Measurements from ENCODE around the gene SUPT7L. TPM values are rescaled to one million over a fixed set of nuclear protein-coding genes. Genes with fewer than 3 reads are reported as not detected.
A peak's percentile ranks its signal among the peaks of the same experiment; 100 is the strongest.
"Not testable (repeated sequence)": the region's sequence is repeated elsewhere in the genome, so short reads cannot be mapped to it uniquely, and the experiment has no call there.

SUPT7L gene
- polyA plus RNA-seq, 1 donor from 2014 or later, result 15.4 TPM

DNA sequence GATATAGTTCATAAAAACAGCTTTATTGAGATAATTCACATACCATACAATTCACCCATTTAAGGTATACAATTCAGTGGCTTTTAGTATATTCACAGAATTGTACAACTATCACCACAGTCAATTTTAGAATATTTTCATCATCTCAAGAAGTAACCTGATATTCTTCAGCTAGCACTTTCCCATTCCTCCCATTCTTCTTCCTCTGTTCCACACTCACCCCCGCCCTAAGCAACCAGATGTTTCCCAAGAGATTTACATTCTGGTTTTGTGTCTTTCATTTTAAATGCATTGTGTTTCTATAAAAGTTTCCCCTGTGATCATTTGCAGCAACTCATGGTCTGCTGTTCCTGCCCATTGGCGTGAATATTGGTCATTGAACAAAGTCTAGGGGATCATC, 29.1 kb downstream of the SUPT7L start:
- Mint-ChIP-seq H3K36me3 (peaks cover 4% of the 10 kb centered on the region), H3K27me3 (no peaks in the 10 kb centered on the region), H3K9me3 (no peaks in the 10 kb centered on the region), H3K4me3 (no peak overlapping the region), H3K27ac (no peak overlapping the region), H3K4me1 (peaks cover 0 to 7% (median 4%) of the 10 kb centered on the region in 3 donors)

- not testable (repeated sequence) for H3K27me3 Mint-ChIP-seq, H3K36me3 Mint-ChIP-seq, H3K27ac Mint-ChIP-seq, H3K9me3 Mint-ChIP-seq
- Mint-ChIP-seq H3K4me1 (peaks cover 0 to 13% (median 4%) of the 10 kb centered on the region in 3 donors), H3K4me3 (peak overlapping the region in 2 of 4 donors; percentile 39 to 75)
These were observed 33.2 kb downstream of the SUPT7L start for GRCh38 chr2:27630257-27630656.

DNA sequence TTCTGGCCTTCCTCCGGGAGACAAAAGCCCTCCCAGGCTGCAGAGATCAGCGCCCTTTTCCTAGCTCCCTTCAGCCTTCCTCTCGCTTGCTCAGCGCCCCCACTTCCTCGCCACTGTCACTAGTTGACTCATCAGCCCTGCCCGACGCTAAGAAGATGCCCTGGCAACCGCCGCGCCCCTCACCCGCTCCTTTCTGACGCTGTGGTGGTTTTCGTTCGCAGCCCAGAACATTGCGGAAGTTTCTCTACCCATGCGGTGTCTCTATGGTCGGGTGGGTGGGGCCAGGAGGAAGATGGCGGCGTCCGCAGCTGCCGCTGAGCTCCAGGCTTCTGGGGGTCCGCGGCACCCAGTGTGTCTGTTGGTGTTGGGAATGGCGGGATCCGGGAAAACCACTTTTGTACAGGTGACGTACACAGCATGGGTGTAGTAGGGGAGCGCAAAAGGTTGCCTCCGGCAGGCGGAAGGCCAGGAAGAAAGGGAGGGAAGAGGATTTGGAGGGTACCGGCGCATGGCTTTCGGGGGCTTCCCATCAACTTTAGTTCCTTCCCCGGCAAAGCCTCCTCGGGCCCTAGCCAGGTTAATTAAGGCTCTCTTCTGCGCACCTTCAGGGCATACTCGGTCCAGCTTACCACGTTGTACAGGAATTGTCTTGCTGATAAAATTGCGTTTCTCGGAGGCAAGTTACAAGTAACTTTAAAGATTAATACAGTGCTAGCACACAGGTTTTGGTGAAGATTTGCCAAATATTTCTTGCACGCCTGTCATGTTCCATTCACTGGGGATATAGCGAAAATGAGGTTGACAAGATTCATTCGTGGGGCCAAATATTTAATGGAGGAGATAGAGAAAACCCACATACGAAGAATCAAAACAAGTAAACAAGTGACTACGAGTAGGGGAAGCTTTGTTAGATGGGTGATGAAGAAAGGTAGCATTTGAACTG, 34.4 kb downstream of the SUPT7L start, which contains the start of the genes CCDC121 and GPN1:
Gene CCDC121, minus strand, starts transcription at position 246 of the 943 bp plus-strand sequence. CDS start 1,213 bp downstream, outside the sequence.
Gene GPN1, plus strand, starts transcription at position 284 of the 943 bp plus-strand sequence. Its CDS starts 9 bp downstream, at position 293.
- no peaks in the 10 kb centered on the region for H3K27me3 Mint-ChIP-seq

DNA sequence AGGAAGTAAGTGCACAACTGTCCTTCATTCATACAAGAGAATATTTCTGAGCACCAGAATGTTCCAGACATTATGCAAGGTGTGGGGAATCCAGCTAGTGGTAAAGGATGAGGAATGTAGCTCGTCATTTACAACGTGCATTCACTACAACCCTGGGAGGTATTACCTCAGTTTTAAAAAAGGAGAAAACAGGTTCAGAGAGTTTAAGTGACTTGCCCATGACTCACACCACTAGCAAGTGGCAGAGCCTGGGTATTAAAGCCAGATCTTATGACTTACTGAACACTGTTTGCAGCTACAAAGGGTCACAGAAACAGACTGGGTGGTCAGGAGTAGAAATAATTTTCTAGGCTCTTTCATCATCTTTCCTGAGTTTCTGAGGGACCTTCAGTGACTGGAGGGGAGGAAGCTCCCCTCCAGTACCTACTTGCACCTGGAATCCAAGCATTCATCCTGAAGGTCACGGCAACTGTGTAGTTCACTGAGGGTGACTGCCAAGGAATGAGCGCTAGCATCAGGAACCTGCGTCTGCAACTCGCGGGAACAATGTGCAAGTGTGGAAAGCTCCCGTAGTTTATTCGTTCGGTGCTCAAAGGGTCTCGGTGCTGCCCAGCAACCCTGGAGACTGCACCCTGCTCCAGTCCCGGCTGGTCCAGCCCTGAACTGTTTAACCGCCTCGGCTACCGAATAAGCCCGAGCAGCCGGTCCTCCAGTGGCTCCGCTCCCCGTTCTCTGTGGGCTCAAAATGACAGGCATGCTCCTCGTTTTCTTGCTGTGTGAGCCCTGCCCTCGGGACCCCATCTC, 35.2 kb downstream of the SUPT7L start:
- Mint-ChIP-seq H3K27me3 (no peaks in the 10 kb centered on the region), H3K36me3 (no peaks in the 10 kb centered on the region), H3K4me1 (peaks cover 0 to 13% (median 2%) of the 10 kb centered on the region in 3 donors), H3K9me3 (no peaks in the 10 kb centered on the region), H3K27ac (peak overlapping the region in 1 of 3 donors; percentile 16), H3K4me3 (peak overlapping the region in 1 of 4 donors; percentile 43)

More for the DNA sequence above, 34.4 kb downstream of the SUPT7L start, which contains the start of the genes CCDC121 and GPN1:
- H3K9me3 Mint-ChIP-seq, result no peaks in the 10 kb centered on the region
- H3K27ac Mint-ChIP-seq, result peak within 1 kb of the TSS in 1 of 3 donors; percentile 16
- H3K4me3 Mint-ChIP-seq, result peak within 1 kb of the TSS in 1 of 4 donors; percentile 43
- H3K4me1 Mint-ChIP-seq, result peaks cover 0 to 13% (median 4%) of the 10 kb centered on the region in 3 donors
- peaks cover 2% of the 10 kb centered on the region for H3K36me3 Mint-ChIP-seq

DNA sequence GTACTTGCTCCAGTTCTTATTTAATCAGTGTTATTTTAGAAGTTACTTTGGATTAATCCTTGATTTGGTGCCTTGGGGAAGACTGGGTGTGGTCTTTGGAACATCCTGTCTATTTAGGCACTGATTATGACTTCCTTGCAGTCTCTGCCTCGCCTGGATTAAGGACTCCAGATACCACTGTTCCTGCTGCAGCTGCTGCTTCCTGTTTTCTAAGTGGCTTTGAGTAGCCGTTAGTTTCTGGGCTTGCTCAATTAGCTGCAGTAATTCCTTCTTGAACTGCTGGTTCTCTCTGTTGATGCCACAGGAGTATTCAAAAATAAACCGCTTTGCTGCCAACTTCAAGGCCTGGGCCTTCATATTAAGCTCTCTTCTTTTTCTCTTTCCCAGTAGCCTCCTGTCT, 36.5 kb downstream of the SUPT7L start:
- H3K4me3 Mint-ChIP-seq, H3K27me3 Mint-ChIP-seq, H3K36me3 Mint-ChIP-seq, H3K9me3 Mint-ChIP-seq: not testable (repeated sequence)
- Mint-ChIP-seq H3K4me1 (peaks cover 0 to 12% (median 2%) of the 10 kb centered on the region in 3 donors), H3K27ac (peak overlapping the region in 1 of 3 donors; percentile 87)

GRCh38 chr2:27626323-27626722, 37.1 kb downstream of the SUPT7L start:
- not testable (repeated sequence) for H3K36me3 Mint-ChIP-seq, H3K27ac Mint-ChIP-seq, H3K4me3 Mint-ChIP-seq, H3K4me1 Mint-ChIP-seq, H3K27me3 Mint-ChIP-seq, H3K9me3 Mint-ChIP-seq

- no peaks in the 10 kb centered on the region for H3K9me3 Mint-ChIP-seq
- H3K27ac Mint-ChIP-seq, result peak overlapping the region in 1 of 3 donors; percentile 48
- no peaks in the 10 kb centered on the region for H3K27me3 Mint-ChIP-seq
- peaks cover 0 to 7% (median 0%) of the 10 kb centered on the region in 3 donors for H3K4me1 Mint-ChIP-seq
- H3K4me3 Mint-ChIP-seq, result no peak overlapping the region
- peaks cover 3% of the 10 kb centered on the region for H3K36me3 Mint-ChIP-seq
These were observed 38.5 kb downstream of the SUPT7L start for GRCh38 chr2:27624943-27625342.

- H3K36me3 Mint-ChIP-seq, result peaks cover 5% of the 10 kb centered on the region
- H3K4me1 Mint-ChIP-seq, result peaks cover 0 to 4% (median 0%) of the 10 kb centered on the region in 3 donors
- H3K9me3 Mint-ChIP-seq, result no peaks in the 10 kb centered on the region
- H3K27ac Mint-ChIP-seq, result no peak overlapping the region
- H3K27me3 Mint-ChIP-seq, result no peaks in the 10 kb centered on the region
- peak overlapping the region in 1 of 4 donors; percentile 53 for H3K4me3 Mint-ChIP-seq
These were observed 40.5 kb downstream of the SUPT7L start for GRCh38 chr2:27622921-27623384.

DNA sequence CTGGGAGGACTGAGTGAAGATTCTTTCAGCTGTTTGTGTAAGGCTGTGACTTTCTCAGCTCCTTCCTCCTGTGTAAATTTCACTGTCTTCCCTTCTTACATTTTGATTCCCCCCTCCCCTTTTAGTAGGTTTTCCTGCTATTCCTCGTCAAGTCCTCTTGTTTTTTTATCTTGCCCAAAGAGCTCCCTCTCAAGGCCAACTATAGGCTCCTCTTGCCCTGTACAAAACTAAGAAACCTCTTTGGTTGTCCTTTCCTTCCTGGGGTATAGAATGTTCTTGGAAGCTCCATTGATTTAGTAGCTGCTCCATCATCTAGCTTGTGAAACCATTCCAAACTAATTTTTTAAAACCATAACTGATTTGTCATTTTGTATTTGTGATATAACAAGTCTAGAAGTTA, 41.9 kb downstream of the SUPT7L start:
- Mint-ChIP-seq H3K36me3 (peaks cover 8% of the 10 kb centered on the region), H3K4me3 (no peak overlapping the region), H3K27me3 (no peaks in the 10 kb centered on the region), H3K27ac (no peak overlapping the region), H3K9me3 (no peaks in the 10 kb centered on the region), H3K4me1 (no peaks in the 10 kb centered on the region)

GRCh38 chr2:27615316-27615715, 48.1 kb downstream of the SUPT7L start:
- Mint-ChIP-seq H3K4me3 (no peak overlapping the region), H3K4me1 (no peaks in the 10 kb centered on the region), H3K27me3 (no peaks in the 10 kb centered on the region), H3K27ac (no peak overlapping the region), H3K9me3 (no peaks in the 10 kb centered on the region), H3K36me3 (peaks cover 7% of the 10 kb centered on the region)

DNA sequence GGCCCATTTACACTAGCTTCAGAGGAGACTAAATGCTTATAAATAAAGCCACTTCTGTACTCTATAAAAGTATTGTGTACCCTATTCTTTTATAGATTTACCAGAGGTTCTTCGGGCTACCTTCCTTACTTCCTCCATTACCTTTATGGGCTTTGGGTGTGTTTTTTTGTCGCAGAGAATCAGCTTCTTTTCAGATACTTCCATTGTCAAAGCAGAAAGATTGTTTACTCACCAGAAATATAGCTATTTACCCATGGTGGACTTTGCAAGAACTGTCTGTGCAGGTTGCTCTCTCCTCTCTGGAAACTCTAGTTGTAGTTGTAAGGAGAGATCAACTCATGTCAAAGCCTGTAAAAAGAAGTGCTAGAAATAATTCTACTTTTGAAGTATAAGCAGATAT, 49.4 kb downstream of the SUPT7L start:
- no peaks in the 10 kb centered on the region for H3K4me1 Mint-ChIP-seq
- H3K27me3 Mint-ChIP-seq, result no peaks in the 10 kb centered on the region
- no peaks in the 10 kb centered on the region for H3K9me3 Mint-ChIP-seq
- H3K27ac Mint-ChIP-seq, result no peak overlapping the region
- peaks cover 7% of the 10 kb centered on the region for H3K36me3 Mint-ChIP-seq
- no peak overlapping the region for H3K4me3 Mint-ChIP-seq

DNA sequence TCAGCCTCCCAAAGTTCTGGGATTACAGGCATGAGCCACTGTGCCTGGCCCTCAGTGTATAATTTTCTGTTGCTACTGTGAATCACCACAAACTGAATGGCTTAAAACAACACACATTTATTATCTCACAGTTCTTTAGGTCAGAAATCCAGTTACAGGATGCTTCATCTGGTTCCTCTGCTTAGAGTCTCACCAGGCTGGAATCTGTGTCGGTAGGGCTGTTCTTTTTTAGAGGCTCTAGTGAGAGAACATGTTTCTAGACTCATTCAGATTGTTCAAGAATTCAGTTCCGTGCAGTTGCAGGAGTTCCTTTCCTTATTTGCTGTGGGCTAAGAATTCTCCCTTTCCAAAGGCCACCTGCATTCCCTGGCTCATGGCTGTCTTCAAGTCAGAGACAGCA, 56.8 kb downstream of the SUPT7L start:
- Mint-ChIP-seq H3K36me3 (peaks cover 3% of the 10 kb centered on the region), H3K27ac (no peak overlapping the region), H3K27me3 (no peaks in the 10 kb centered on the region), H3K4me3 (no peak overlapping the region), H3K9me3 (no peaks in the 10 kb centered on the region), H3K4me1 (peaks cover 0 to 3% (median 3%) of the 10 kb centered on the region in 3 donors)

Data from IgD-negative memory B cell (primary cell).